ENCODE measurements around the gene PGAM2.
"Not testable (repeated sequence)": the region's sequence is repeated elsewhere in the genome, so short reads cannot be mapped to it uniquely, and the experiment has no call there.

GRCh38 chr7:44022796-44023467 lies 42.4 kb downstream of the PGAM2 start:
- TF ChIP-seq ATF3 (IDR thresholded peaks at IDR 0.05); CTCF (IDR thresholded peaks at IDR 0.05 in 2 of 3, conservative IDR thresholded peaks at IDR 0.05 in 1 of 3; ENCODE audit: borderline replicate concordance in 1 of 3, insufficient read depth in 1 of 3, low read depth in 2 of 3, low read length in 2 of 3); POLR2AphosphoS5 (IDR thresholded peaks at IDR 0.05; ENCODE audit: low read depth, low read length): not testable (repeated sequence)

All from HCT116 (cell line).